SW480 (cell line): Measurements from ENCODE around the gene SEC22C.
A peak's percentile ranks its signal among the peaks of the same experiment; 100 is the strongest.

Experiments
- DNase-seq: peaks from one replicate; pipeline ENCODE4 v3.0.0-alpha.2; 2016; ENCODE audit warnings: low spot score

Gene SEC22C

GRCh38 chr3:42513121-42513520 is 68.6 kb downstream of the SEC22C start:
- no peak for DNase-seq

DNA sequence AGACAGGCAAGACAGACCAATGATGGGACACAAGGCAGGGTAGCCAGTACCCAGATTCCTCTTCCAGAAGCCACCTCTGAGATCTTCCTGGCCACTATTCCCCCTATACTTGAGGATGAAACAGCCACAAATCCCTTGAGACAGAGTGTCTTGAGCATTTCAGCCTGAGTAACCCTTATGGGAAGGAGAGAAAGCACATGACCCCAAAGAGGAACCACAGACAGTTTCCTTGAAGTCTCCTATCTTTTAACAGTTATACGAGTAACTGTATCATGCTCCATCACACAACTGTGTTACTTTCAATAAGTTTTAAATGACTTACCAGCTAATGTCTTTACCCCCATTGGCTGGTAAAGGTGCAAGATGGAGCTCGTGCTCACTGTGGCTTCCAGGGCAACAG is 70.0 kb downstream of the SEC22C start:
- no peak for DNase-seq

DNA sequence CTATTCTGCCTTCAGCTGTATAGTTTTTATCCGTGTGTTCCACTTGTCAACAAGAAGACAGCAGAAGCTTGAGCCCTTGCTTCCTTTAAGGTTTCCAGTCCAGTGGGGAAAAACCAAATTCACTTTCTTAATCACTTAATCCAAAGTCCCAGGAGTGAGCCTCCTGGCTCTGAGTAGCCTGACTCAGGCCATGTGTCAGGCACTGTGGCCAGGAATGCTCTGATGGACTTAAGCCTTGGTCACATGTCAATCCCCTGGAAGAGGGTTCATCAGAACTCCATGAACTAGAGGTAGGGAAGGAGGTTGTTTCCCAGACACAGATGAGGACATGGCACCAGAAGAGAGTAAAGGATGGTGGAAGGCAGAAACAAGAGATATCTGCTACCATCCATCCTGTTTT is 70.6 kb downstream of the SEC22C start:
- no peak for DNase-seq

DNA sequence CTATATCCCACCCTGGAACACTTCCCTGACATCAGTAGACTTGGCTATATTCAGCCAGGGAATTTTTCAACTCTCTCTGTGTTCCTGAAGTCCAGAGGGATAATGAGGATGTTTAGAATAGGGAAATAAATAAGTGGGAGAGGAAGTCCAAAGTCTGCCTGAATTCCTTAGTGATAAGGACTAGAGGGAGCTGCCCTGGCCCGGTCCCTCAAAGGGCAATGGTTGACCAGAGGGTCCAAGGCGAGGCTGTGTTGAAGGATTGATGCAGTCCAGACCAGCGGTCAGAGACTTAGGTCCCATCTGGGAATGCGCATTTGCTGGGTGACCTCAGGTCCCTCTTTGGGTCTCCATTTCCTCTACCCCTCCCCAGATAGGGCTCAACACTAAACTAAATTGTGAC is 71.4 kb downstream of the SEC22C start:
- DNase-seq: no peak

DNA sequence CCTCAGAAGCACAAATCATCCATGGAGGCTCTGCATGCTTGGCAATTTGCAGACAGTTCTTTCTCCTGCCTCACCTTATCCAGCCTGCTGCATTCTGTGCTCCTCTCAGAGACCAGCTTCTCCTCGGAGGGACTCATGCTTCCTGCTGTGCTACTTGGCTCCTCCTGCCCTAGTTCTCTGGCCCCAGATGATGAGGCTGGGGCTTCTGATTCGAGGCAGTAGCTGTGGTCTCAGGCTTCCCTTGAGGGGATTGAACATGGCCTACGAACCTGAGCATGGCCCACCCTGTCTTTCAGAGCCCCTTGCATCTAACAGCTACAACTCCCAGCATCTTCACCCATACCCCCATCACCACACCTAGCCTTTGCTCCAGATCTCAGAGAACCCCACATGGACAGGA is 72.7 kb downstream of the SEC22C start:
- DNase-seq: no peak

DNA sequence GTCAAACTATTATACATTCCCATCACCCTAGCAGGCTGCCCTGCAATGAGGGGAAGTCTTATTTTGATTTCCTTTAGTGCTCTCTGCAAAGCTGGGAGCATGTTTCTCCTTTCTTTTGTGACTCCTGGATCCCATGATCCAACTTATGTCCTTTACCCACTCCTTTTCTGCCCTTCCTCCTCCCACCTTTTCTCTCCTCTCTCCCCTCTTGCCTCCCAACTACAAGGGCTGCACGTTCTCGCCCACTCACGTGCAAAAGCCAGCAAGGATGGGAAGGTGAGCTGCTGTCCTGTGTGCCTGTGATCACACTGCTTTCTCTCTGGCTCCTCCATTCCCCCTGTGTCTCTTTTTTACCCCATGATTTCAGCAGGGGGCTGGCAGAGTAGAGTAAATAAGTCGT is 73.2 kb downstream of the SEC22C start:
- no peak for DNase-seq

DNA sequence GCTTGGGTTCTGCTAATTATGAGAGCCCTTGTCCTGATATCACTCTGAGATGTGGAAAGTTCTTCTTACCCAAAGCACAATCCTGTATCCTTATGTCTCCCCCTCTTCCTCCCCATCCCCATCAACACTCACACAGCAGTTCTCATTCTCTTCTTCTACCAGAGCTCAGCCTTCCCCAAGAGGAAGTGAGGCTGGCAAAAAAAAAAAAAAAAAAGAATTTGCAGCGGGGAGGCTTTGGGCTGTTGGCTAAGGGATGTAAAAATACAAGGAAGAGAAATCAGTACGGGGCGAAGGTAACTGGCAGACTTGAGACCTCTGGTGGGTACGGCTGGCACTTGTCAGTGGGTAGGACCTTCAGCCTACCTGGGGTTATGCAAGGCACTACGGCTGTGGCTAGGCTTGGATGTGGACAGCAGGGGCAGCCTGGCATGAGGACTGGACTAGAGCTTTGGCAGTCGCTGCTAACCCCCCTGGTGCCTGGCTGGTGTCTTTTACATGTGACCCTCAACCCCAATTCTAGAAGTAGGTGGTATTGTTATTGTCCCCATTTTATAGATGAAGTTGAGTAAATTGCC is 73.9 kb downstream of the SEC22C start:
- no peak for DNase-seq

- DNase-seq: peak; percentile 40
Observed at GRCh38 chr3:42507252-42507651, 74.5 kb downstream of the SEC22C start.

GRCh38 chr3:42505849-42506410 is 75.8 kb downstream of the SEC22C start:
- DNase-seq: no peak

DNA sequence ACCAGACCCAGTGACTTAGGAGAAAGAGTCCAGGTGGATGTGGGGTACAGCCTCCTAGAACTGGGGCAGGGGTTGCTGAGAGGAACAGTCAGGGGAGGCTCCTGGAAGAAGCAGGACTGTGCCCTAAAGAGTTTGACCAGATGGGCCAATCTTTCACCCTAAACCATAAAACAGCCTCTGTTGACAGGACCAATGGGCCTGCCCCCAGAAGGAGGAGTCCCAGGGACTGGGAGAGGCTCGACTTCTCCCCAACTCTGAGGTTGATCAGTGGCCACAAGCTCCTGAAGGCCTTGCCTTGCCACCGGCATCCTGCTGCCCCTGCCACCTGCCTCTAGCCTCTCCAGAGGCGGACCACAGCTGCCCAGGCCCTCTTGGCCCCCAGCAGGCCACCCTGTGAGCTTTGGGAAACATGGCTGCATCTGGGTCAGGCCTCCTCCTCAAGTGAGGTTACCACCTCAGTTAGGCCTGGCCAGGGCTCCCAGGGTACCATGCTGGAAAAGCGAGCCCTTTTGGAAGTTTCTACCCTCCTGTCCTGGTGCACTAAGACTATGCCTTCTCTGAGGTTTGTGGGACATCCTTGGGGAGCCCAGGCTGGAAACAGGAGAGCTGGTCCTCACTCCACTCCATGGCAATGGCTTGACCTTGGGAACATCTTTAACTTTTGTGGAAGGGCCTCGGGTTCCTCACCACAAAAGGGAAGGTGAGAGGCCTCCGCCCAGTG is 76.5 kb downstream of the SEC22C start:
- DNase-seq: no peak

DNA sequence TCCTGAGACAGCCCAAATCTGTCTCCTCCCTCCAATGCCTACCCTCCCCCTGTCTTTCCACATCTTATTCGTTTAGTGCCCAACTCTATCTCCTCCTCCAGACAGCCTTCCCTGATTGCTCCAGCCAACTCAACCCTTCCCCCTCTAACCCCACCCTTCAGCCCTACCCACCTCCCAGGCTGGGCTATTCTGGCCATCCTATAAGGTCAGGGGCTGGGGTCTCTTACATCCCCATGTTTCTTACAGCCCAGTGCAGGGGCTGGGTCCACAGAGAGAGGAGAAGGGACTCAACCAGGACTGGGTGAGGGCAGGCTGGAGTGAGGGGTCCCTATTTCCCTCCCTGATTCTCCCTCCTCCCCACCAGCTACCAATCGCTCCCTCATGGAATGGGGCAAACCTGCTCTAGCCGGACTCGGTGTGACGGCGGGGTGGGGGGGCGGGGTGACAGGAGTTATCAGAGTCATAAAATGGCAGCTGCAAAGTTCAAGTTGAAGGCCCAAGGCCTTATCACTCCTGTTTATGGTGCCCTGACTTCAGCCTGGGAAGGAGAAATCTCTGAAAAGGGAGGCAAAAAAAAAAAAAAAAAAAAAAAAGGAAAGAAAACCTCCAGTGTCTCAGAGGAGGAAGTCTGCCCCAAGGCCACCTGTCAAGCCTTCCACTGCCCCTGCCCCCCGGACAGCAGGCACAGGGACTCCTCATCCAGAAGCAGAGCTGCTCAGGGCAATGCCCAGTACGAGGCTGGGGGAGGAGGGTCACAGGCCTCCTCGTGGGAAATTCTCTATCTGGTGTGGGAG is 77.2 kb downstream of the SEC22C start:
- DNase-seq: no peak

DNA sequence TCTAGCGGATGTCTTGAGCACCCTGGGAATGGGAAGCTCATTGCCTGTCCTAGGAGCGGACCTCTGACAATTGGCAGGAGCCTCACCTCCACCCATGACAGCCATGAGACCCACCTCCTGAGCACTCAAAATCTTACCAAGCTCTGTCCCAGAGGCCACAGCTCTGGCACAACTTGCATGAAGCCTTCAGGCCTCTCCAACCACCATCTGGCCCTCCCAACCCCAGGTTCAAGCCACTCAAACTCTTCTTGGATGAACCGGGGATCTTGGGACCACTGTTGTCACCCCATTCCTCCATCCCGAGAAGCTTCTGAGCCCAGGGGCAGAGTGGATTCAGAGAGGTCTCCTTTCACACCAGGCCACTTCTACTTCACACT is 77.8 kb downstream of the SEC22C start:
- DNase-seq: no peak

GRCh38 chr3:42503251-42503924 is 78.4 kb downstream of the SEC22C start:
- no peak for DNase-seq

DNA sequence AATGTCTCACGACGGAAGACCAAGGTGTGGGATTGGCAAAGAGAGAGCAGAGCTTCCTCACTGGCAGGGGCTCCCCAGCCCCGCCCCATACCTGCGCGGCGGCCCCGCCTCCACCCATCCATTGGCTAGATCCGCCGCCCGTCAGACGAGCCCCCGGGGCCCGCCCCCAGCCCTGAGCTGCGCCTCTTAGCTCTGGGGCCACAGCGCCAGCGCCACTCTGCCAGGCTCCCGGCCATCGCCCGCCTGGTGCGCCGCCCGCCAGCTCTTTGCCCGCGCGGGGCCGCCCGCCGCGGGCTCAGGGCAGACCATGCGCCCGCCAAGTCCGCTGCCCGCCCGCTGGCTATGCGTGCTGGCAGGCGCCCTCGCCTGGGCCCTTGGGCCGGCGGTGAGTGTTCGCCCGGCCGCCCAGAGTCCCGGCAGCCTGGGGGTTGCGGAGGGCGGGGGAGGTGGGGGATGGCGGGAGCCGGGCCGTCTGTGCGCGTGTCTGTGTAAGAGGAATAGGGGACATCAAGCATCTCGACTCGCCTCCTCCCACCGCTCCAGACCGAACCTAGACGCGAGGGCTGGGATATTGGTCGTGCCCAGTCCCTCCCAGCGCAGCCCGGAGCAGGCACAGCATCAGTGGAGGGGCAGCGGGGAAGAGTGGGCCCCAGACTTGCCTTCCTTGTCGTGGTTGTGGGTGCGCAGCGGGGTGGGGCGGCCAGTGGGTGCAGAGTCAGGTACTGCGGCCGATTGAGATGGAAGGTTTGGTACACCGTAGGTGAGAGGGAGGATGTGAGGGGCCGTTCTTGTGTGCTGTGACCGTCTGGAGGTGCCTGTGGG is 79.1 kb downstream of the SEC22C start, which contains the start of gene VIPR1:
Gene VIPR1 (plus strand): TSS at position 215 of the 822 bp plus-strand sequence. CDS start 93 bp downstream, at position 308.
- DNase-seq: peak; percentile 88

GRCh38 chr3:42501681-42502428 is 79.9 kb downstream of the SEC22C start:
- peak; percentile 59 for DNase-seq

- DNase-seq: no peak
Observed at GRCh38 chr3:42501321-42501680, 80.5 kb downstream of the SEC22C start.

DNA sequence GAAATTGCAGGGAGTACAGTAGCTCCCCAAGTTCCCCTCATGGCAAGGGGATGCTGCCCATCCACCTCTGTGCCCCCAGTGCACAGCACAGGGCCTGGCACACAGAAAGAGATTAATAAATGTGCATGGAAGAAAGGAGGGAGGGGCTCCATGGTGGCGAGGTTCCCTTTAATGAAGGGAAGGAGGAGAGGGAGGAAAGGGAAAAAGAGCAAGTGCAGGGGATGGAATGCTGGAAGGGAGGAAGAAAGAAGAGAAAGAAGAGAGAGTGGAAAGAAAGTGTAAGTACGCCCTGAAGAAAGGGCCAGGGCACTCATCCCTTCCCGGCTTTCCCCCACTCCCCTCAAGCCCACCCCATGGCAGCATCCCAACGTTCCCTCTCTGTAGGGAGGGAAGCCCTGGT is 80.9 kb downstream of the SEC22C start:
- DNase-seq: no peak

DNA sequence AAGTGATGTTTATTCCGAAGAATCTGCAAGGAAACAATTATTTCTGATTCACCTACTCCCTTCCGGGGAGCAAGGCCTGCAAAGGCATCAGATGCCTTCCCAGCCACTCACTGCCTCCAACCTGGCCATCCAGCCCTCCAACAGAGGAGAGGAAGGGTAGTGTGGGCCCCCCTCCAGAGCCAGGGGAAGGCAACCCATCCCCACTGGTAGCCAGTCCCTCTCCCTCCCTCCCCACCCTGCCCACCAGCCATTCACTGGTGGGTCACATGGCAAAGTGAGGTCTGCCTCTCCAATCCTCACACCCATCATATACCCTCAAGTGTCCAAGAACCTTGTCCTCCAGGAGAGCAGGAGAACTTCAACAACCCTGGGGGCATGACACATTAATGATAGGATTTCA is 81.7 kb downstream of the SEC22C start:
- DNase-seq: no peak

- no peak for DNase-seq
Observed at GRCh38 chr3:42499478-42499871, 82.3 kb downstream of the SEC22C start.

DNA sequence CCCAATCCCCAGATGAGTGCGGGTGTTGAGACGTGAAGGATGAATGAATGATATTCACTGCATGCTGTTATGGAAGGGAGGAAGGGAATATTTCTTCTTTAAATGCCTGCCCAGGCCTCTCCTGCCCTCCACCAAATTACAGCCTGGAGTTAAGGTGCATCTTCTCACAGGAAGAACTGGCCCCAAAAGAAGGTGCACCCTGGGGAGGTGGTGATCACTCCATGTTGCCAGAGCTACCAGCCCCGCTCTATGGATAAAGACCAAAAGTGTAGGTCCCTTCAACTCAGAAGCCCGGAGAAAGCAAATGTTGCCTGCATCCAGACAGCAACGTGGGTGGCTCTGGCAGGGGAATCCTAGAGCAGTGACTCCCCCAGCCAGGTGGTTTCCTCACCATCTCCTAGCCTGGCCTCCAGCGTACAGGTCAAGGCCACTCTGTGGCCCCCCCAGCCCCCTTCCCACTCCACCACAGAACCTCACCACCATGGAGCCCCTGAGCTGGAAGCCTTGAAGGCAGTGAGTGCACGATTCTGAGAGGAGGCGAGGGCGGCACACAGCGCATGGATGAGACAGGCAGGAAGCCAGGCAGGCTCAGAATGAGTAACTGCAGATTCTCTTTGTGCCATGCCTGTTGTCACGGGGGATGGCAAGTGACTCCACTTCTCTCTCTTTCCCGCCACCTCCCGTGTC is 82.8 kb downstream of the SEC22C start:
- no peak for DNase-seq
